Body of pancreas (tissue), 4 donors: Measurements from ENCODE around the gene CNKSR2. TPM values are rescaled to one million over a fixed set of nuclear protein-coding genes. Genes with fewer than 3 reads are reported as not detected.

ENCODE experiments used
- ATAC-seq: fragments of 150-250 bp; one replicate; pipeline ENCODE4 v1.9.1; 2016
- DNase-seq, 4 donors: peaks; one replicate each; pipeline ENCODE4 v3.0.0-alpha.2; 2019
- H3K27ac ChIP-seq, 4 donors: fragments of 200-600 bp; sonication (generic); 1 replicate in 3 of 4; 2 replicates in 1 of 4; pipeline versions ENCODE4 v1.5.1 to v1.6.1; 2016 to 2019; ENCODE audit warnings: mild to moderate bottlenecking in 1 of 4, mixed read lengths in 1 of 4, moderate library complexity in 1 of 4
- H3K27me3 ChIP-seq, 2 donors: fragments of 200-600 bp; sonication (generic); one replicate each; pipeline ENCODE4 v1.6.0; 2016; ENCODE audit warnings: mild to moderate bottlenecking in 1 of 2
- H3K36me3 ChIP-seq, 2 donors: fragments of 200-600 bp; sonication (generic); replicated peaks in 1 of 2; 2 replicates each; pipeline ENCODE4 v1.5.1; 2016; ENCODE audit warnings: low read depth in 2 of 2; ENCODE audit not compliant: insufficient read depth in 1 of 2
- H3K4me1 ChIP-seq: fragments of 200-600 bp; sonication (generic); one replicate; pipeline ENCODE4 v1.6.0; 2016
- H3K4me3 ChIP-seq, 2 donors: fragments of 200-600 bp; sonication (generic); 1 replicate in 1 of 2; 2 replicates in 1 of 2; pipeline ENCODE4 v1.5.1; 2016 to 2019
- H3K9me3 ChIP-seq, 3 donors: fragments of 200-600 bp; sonication (generic); 1 replicate in 2 of 3; 2 replicates in 1 of 3; pipeline ENCODE4 v1.5.1; 2016
- POLR2A ChIP-seq, 3 donors: fragments of 450-650 bp; IDR thresholded peaks; one replicate each; pipeline ENCODE4 v1.6.1; 2016; ENCODE audit warnings: antibody characterized with exemption in 3 of 3, mild to moderate bottlenecking in 2 of 3
- WGBS, 2 donors: methylation state at CpG; one replicate each; pipeline ENCODE4 v1.1.5; 2017; 5-methylcytosine and 5-hydroxymethylcytosine counted together
- intact Hi-C: fragments of 100-400 bp; cut with DNase I; formaldehyde crosslinking; loops from one replicate; pipeline ENCODE4 v1.15.1; 2023
- total RNA-seq, 2 donors: library from RNA; depleted of rRNA; stranded (reverse); fragments of >200 nt; gene quantifications; one replicate each; pipeline ENCODE4 v1.1.0, GENCODE V29; 2016
- TF ChIP-seq, protein P1 (sequence below), 7 experiments: fragments of 450-650 bp in 4 of 7; fragments of 200-600 bp in 3 of 7; sonication (generic) in 3 of 7; IDR thresholded peaks; one replicate each; pipeline ENCODE4 v1.5.1; 2016 to 2019; ENCODE audit warnings: antibody characterized with exemption in 7 of 7

Gene CNKSR2
- 10 to 100 TPM in 1 of 2 donors, 1 to 10 TPM in 1; 9.9 to 60.0 TPM for total RNA-seq

DNA sequence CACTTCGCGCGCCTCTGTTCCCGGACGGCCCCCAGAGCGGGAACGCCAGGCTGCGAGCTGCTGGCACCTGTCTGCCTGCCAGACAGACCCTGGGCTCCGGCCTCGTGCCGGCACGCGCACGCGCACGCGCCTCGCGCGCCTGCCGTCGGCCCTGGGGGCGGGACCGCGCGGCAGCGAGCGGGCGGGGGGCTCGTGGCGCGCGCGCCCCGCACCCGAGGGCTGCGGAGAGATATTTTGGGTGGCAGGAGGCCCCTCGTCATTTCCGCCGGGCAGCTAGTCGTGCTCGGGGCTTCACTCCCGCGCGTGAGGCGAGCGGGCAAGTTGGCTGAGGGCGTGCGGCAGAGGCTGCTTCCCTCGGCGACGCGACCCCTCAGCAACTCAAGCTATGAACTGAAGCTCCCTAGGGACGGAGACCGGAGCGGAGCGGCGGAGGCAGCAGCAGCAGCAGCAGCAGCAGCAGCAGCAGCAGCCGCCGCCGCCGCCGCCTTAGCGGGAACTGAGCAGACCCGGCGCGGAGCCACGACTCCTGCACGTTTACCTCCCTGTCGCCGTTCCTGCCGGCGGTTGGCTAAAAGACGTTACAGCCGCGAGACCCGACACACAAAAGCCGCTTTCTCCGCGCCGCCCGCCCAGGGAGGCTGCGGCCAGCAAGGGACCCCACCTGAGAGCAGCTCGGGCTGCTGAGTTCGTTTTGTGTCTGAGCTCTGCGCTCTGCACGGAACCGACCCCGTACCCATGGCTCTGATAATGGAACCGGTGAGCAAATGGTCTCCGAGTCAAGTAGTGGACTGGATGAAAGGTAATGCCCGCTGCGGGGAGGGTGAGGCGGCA lies at the start of gene CNKSR2:
Gene CNKSR2, plus strand, starts transcription at position 256 of the 831 bp plus-strand sequence. Its CDS starts 480 bp downstream, at position 736.
- ATAC-seq, result peak; percentile 91
- peak; percentile 72 to 83 (median 74) for DNase-seq
- peak in 2 of 3 donors; percentile 59 to 61 for TF ChIP-seq POLR2A (IDR thresholded peaks at IDR 0.05)
- TF ChIP-seq, protein P1, sequence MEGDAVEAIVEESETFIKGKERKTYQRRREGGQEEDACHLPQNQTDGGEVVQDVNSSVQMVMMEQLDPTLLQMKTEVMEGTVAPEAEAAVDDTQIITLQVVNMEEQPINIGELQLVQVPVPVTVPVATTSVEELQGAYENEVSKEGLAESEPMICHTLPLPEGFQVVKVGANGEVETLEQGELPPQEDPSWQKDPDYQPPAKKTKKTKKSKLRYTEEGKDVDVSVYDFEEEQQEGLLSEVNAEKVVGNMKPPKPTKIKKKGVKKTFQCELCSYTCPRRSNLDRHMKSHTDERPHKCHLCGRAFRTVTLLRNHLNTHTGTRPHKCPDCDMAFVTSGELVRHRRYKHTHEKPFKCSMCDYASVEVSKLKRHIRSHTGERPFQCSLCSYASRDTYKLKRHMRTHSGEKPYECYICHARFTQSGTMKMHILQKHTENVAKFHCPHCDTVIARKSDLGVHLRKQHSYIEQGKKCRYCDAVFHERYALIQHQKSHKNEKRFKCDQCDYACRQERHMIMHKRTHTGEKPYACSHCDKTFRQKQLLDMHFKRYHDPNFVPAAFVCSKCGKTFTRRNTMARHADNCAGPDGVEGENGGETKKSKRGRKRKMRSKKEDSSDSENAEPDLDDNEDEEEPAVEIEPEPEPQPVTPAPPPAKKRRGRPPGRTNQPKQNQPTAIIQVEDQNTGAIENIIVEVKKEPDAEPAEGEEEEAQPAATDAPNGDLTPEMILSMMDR (IDR thresholded peaks at IDR 0.05), result no peak
- intact Hi-C loops, result no loop called here
- Histone ChIP-seq H3K27ac (peak within 1 kb of the TSS; percentile 6 to 74 (median 70)), H3K27me3 (no peaks in the 10 kb centered on the region), H3K9me3 (no peaks in the 10 kb centered on the region), H3K4me1 (peaks cover under 1% of the 10 kb centered on the region), H3K4me3 (peak within 1 kb of the TSS; percentile 37 to 40), H3K36me3 (no peaks in the 10 kb centered on the region)
- WGBS, 2 donors, result 1% methylated on average over 53 of the region's 94 CpGs; no CpG with 5 or more reads in 1 of the 2 donors

DNA sequence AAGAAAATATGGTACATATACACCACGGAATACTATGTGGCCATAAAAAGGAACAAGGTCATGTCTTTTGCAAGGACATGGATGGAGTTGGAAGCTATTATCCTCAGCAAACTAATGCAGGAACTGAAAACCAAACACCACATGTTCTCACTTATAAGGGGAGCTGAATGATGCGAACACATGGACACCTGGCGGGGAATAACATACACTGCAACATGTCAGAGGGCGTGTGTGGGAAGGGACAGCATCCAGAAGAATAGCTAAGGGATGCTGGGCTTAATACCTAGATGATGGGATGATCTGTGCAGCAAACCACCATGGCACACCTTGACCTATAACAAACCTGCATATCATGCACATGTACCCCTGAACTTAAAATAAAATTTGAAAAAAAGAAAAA lies 19.5 kb upstream of the CNKSR2 start:
- Histone ChIP-seq H3K27ac (no peak overlapping the region), H3K9me3 (no peaks in the 10 kb centered on the region), H3K4me3 (no peak overlapping the region), H3K36me3 (no peaks in the 10 kb centered on the region), H3K27me3 (no peaks in the 10 kb centered on the region), H3K4me1 (no peaks in the 10 kb centered on the region)
- TF ChIP-seq, protein P1 (IDR thresholded peaks at IDR 0.05), result no peak
- TF ChIP-seq POLR2A (IDR thresholded peaks at IDR 0.05), result no peak
- intact Hi-C loops, result no loop called here
- WGBS, 2 donors, result 75 to 85% methylated on average over 4 of the region's 4 CpGs
- ATAC-seq (no peak), DNase-seq (no peak)

DNA sequence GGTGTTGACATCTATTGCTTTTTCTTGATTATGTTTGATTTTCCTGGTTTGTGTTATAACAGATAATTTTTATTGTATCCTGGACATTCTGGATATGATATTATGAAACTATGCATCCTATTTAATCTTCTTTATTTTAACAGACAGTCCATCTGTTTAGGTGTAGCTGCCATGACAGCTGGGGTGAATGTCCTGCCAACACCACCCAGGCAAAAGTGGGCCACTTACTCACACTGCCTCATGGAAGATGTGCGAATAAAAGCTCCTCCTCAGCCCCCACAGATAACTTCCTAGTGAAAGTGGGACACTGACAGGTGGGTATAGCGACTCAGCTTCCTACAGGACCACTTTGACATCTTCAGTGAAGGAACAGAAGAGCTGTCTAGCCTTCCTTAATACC lies 18.4 kb upstream of the CNKSR2 start:
- H3K4me3 ChIP-seq, result no peak overlapping the region
- no peak for TF ChIP-seq POLR2A (IDR thresholded peaks at IDR 0.05)
- TF ChIP-seq, protein P1 (IDR thresholded peaks at IDR 0.05), result no peak
- ATAC-seq (no peak), DNase-seq (no peak)
- no peaks in the 10 kb centered on the region for H3K4me1 ChIP-seq
- H3K36me3 ChIP-seq, result no peaks in the 10 kb centered on the region
- no peaks in the 10 kb centered on the region for H3K9me3 ChIP-seq
- 78% methylated on average over 2 of the region's 2 CpGs; no CpG with 5 or more reads in 1 of the 2 donors for WGBS, 2 donors
- H3K27me3 ChIP-seq, result no peaks in the 10 kb centered on the region
- intact Hi-C loops, result no loop called here
- no peak overlapping the region for H3K27ac ChIP-seq

DNA sequence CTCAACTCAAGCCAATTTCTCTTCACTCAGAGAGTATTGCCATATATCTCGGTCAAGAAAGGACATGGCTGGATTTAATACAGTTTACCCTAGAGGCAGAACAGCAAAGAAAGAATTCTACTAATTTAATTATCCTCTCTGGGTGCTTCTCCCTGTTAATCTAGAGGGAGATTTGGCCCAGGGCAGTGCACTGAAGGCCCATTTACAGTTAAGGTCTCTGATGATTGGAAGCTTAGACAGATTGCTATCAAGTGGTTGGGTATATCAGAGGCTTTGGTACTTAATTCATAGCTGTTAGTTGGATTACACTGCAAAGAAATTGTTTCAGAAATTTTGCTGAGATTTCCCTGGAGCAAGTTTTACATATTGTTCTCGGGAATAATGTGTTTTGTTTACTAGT lies 4.6 kb upstream of the CNKSR2 start:
- Histone ChIP-seq H3K4me3 (no peak overlapping the region), H3K27me3 (no peaks in the 10 kb centered on the region), H3K4me1 (no peaks in the 10 kb centered on the region), H3K36me3 (no peaks in the 10 kb centered on the region), H3K9me3 (no peaks in the 10 kb centered on the region), H3K27ac (no peak overlapping the region)
- no peak for ATAC-seq
- intact Hi-C loops, result no loop called here
- no peak for DNase-seq
- no peak for TF ChIP-seq POLR2A (IDR thresholded peaks at IDR 0.05)
- TF ChIP-seq, protein P1 (IDR thresholded peaks at IDR 0.05), result no peak
- WGBS, 2 donors, result 90 to 100% methylated on average over 2 of the region's 2 CpGs
